PC-9 (cell line): Measurements from ENCODE around the gene AGPAT3. TPM values are rescaled to one million over a fixed set of nuclear protein-coding genes. Genes with fewer than 3 reads are reported as not detected.

ENCODE experiments used
- BruUV-seq: library from RNA; stranded (reverse); fragments of 400-500 nt; replicated peaks from 2 replicates; lab custom pipeline; 2021; lab: Mats Ljungman, UMichigan
- CTCF ChIA-PET: fragments of 300-600 bp; sonication (Branson Sonifier 250); formaldehyde crosslinking; loops from one replicate; lab custom pipeline; 2022; ENCODE audit warnings: antibody characterized with exemption; lab: Charles Lee
- POLR2A ChIA-PET: fragments of 300-600 bp; sonication (Branson Sonifier 250); formaldehyde crosslinking; loops from one replicate; lab custom pipeline; 2022; ENCODE audit warnings: antibody characterized with exemption; ENCODE audit not compliant: unreplicated experiment; lab: Charles Lee
- DNase-seq, 2 experiments: peaks; one replicate each; pipeline versions ENCODE4 v3.0.0 to v3.0.0-alpha.2; 2015 to 2022; ENCODE audit warnings: mixed read lengths in 1 of 2
- H2AFZ ChIP-seq: fragments of 200-600 bp; sonication (generic); 2 replicates; pipeline ENCODE4 v1.8.1; 2017; ENCODE audit warnings: antibody characterized with exemption
- H3F3A ChIP-seq: fragments of 200-600 bp; sonication (generic); 2 replicates; pipeline ENCODE4 v1.8.1; 2017; ENCODE audit warnings: antibody characterized with exemption, mild to moderate bottlenecking, low read depth; ENCODE audit not compliant: insufficient read depth
- H3K27ac ChIP-seq: fragments of 200-600 bp; sonication (generic); 2 replicates; pipeline ENCODE4 v1.6.1; 2016; ENCODE audit warnings: mixed run types
- H3K27me3 ChIP-seq: fragments of 200-600 bp; sonication (generic); 2 replicates; pipeline ENCODE4 v1.6.1; 2016; ENCODE audit warnings: low read depth, mixed run types; ENCODE audit not compliant: insufficient read depth
- H3K36me3 ChIP-seq: fragments of 200-600 bp; sonication (generic); 2 replicates; pipeline ENCODE4 v1.6.1; 2016; ENCODE audit warnings: low read depth, mixed run types
- H3K4me1 ChIP-seq: fragments of 200-600 bp; sonication (generic); replicated peaks from 2 replicates; pipeline ENCODE4 v1.6.1; 2016; ENCODE audit warnings: mixed run types; ENCODE audit not compliant: insufficient read depth
- H3K4me2 ChIP-seq: fragments of 200-600 bp; sonication (generic); 2 replicates; pipeline ENCODE4 v1.6.1; 2017; ENCODE audit warnings: mixed run types
- H3K4me3 ChIP-seq: fragments of 200-600 bp; sonication (generic); 2 replicates; pipeline ENCODE4 v1.6.1; 2016; ENCODE audit warnings: mixed run types
- H3K79me2 ChIP-seq: fragments of 200-600 bp; sonication (generic); 2 replicates; pipeline ENCODE4 v1.6.1; 2017; ENCODE audit warnings: low read depth, mixed run types
- H3K9me2 ChIP-seq: fragments of 200-600 bp; sonication (generic); 2 replicates; pipeline ENCODE4 v1.8.1; 2017; ENCODE audit warnings: mild to moderate bottlenecking; ENCODE audit not compliant: insufficient read depth
- H3K9me3 ChIP-seq: fragments of 200-600 bp; sonication (generic); 2 replicates; pipeline ENCODE4 v1.8.1; 2016; ENCODE audit warnings: low read depth; ENCODE audit not compliant: insufficient read depth
- H4K20me1 ChIP-seq: fragments of 200-600 bp; sonication (generic); 2 replicates; pipeline ENCODE4 v1.8.1; 2017; ENCODE audit not compliant: insufficient read depth
- CTCF ChIP-seq: fragments of 200-600 bp; sonication (generic); conservative IDR thresholded peaks from 2 replicates; pipeline ENCODE4 v1.6.1; 2017; ENCODE audit warnings: mixed run types, antibody characterized with exemption, mild to moderate bottlenecking, moderate library complexity
- EZH2 ChIP-seq: fragments of 200-600 bp; sonication (generic); IDR thresholded peaks from 2 replicates; pipeline ENCODE4 v1.8.0; 2017; ENCODE audit warnings: antibody characterized with exemption, low read depth
- intact Hi-C: fragments of 100-400 bp; cut with micrococcal nuclease; formaldehyde crosslinking; loops from one replicate; pipeline ENCODE4 v1.10.0; 2022; ENCODE audit not compliant: unreplicated experiment
- total RNA-seq: library from RNA; stranded (reverse); gene quantifications from 2 replicates; pipeline ENCODE4 v1.2.3, GENCODE V29; 2021

The AGPAT3 gene
- total RNA-seq, 1 experiment from 2014 or later = 39.0 TPM

- TF ChIP-seq CTCF (no peak), EZH2 (no peak)
- ChIA-PET CTCF (no interaction called here), POLR2A (no interaction called here)
- BruUV-seq = no TSS peak
- no peaks in the 10 kb centered on the region for H3K27me3 ChIP-seq
- no peak overlapping the region for H3K4me2 ChIP-seq
- H3K9me3 ChIP-seq = no peaks in the 10 kb centered on the region
- intact Hi-C loops = no loop called here
- no peaks in the 10 kb centered on the region for H3F3A ChIP-seq
- no peak overlapping the region for H3K4me3 ChIP-seq
- H2AFZ ChIP-seq = no peak overlapping the region
- H3K79me2 ChIP-seq = no peaks in the 10 kb centered on the region
- DNase-seq = no peak
- no peaks in the 10 kb centered on the region for H3K9me2 ChIP-seq
- no peak overlapping the region for H3K27ac ChIP-seq
- H4K20me1 ChIP-seq = no peaks in the 10 kb centered on the region
- no peaks in the 10 kb centered on the region for H3K36me3 ChIP-seq
- H3K4me1 ChIP-seq = no peaks in the 10 kb centered on the region
These were observed 44.8 kb downstream of the AGPAT3 start for GRCh38 chr21:43909741-43910400.

GRCh38 chr21:43910460-43910859, 45.4 kb downstream of the AGPAT3 start:
- H3K9me3 ChIP-seq = no peaks in the 10 kb centered on the region
- no peak for TF ChIP-seq EZH2
- no peak for TF ChIP-seq CTCF
- no peak overlapping the region for H3K4me3 ChIP-seq
- H3K27me3 ChIP-seq = no peaks in the 10 kb centered on the region
- H3K36me3 ChIP-seq = no peaks in the 10 kb centered on the region
- no peaks in the 10 kb centered on the region for H3K9me2 ChIP-seq
- H3K79me2 ChIP-seq = no peaks in the 10 kb centered on the region
- BruUV-seq = no TSS peak
- no peak overlapping the region for H3K27ac ChIP-seq
- H4K20me1 ChIP-seq = no peaks in the 10 kb centered on the region
- H3K4me1 ChIP-seq = no peaks in the 10 kb centered on the region
- no peak overlapping the region for H3K4me2 ChIP-seq
- no peak overlapping the region for H2AFZ ChIP-seq
- no peaks in the 10 kb centered on the region for H3F3A ChIP-seq
- DNase-seq = no peak
- intact Hi-C loops = no loop called here
- POLR2A ChIA-PET = no interaction called here
- CTCF ChIA-PET = no interaction called here

- no peak overlapping the region for H3K4me2 ChIP-seq
- intact Hi-C loops = no loop called here
These were observed 46.3 kb downstream of the AGPAT3 start for GRCh38 chr21:43911015-43911934.

More at GRCh38 chr21:43911015-43911934, 46.3 kb downstream of the AGPAT3 start:
- Histone ChIP-seq H3K9me3 (no peaks in the 10 kb centered on the region), H4K20me1 (no peaks in the 10 kb centered on the region; the same call in 1 of the 2 replicates), H3K36me3 (no peaks in the 10 kb centered on the region), H3K4me1 (no peaks in the 10 kb centered on the region), H3K27me3 (no peaks in the 10 kb centered on the region), H2AFZ (no peak overlapping the region), H3K4me3 (no peak overlapping the region), H3F3A (no peaks in the 10 kb centered on the region), H3K9me2 (no peaks in the 10 kb centered on the region), H3K27ac (no peak overlapping the region), H3K79me2 (no peaks in the 10 kb centered on the region)
- CTCF ChIA-PET = no interaction called here
- no peak for TF ChIP-seq CTCF
- no peak for TF ChIP-seq EZH2
- DNase-seq = no peak
- no TSS peak for BruUV-seq
- POLR2A ChIA-PET = no interaction called here
